Mesodermal cell (in vitro differentiated cells): Measurements from ENCODE around the gene MYO16.

ENCODE experiments used
- H3K27ac ChIP-seq: 2 replicates; pipeline ENCODE4 v1.7.0; 2013; ENCODE audit warnings: mild to moderate bottlenecking, low read depth, low read length, moderate library complexity; ENCODE audit not compliant: severe bottlenecking
- H3K36me3 ChIP-seq: 2 replicates; pipeline ENCODE4 v1.7.1; 2013; ENCODE audit warnings: mild to moderate bottlenecking, low read length, moderate library complexity; ENCODE audit not compliant: control insufficient read depth, insufficient read depth
- H3K4me1 ChIP-seq: one replicate; pipeline ENCODE4 v1.7.1; 2013; ENCODE audit warnings: mild to moderate bottlenecking, low read length; ENCODE audit not compliant: insufficient read depth, control insufficient read depth, poor library complexity, severe bottlenecking
- H3K4me3 ChIP-seq: 2 replicates; pipeline ENCODE4 v1.7.0; 2013; ENCODE audit warnings: low read length, control low read depth, mild to moderate bottlenecking; ENCODE audit not compliant: insufficient read depth, poor library complexity, severe bottlenecking; ENCODE audit errors: extremely low read depth
- H3K9me3 ChIP-seq: 2 replicates; pipeline ENCODE4 v1.7.1; 2013; ENCODE audit warnings: mild to moderate bottlenecking, low read length, moderate library complexity; ENCODE audit not compliant: control insufficient read depth
- WGBS, 2 experiments: methylation state at CpG; one replicate each; pipeline ENCODE4 v1.1.5; 2013; ENCODE audit warnings: missing lambda C conversion rate in 2 of 2; ENCODE audit not compliant: insufficient coverage in 2 of 2; 5-methylcytosine and 5-hydroxymethylcytosine counted together

The MYO16 gene

DNA sequence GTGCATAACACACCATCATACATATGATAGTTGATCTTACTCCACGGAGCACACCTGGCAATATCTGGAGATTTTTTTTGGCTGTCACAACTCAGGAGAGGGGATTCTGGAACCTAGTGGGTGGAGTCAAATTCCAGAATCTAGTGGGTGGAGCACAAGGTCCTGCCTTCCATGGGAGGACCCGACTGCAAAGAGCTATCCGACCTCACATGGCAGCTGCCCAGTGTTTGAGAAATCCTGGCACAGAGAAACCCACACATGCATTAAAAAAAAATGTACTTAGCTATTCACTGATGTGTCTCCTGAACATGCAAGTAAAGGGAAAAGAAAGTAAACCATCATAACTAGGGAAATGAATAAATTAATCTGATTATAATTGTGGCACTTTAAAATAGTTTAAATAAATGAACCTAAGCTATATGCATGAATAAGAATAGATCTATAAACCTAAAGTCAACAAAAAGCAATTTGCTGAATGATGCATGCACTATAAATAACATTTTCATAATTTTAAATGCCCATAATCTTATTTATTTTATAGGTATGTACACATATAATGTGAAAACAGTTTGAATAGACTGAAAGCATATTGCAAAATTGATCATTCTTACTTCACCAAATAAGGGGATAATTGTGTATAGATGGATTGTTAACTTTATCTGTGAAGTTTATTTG, 300.3 kb downstream of the MYO16 start:
- H3K4me3 ChIP-seq, result no peak overlapping the region
- H3K27ac ChIP-seq, result no peak overlapping the region
- no peaks in the 10 kb centered on the region for H3K9me3 ChIP-seq
- no peaks in the 10 kb centered on the region for H3K4me1 ChIP-seq
- 82% methylated on average over 2 of the region's 3 CpGs; no CpG with 5 or more reads in 1 of the 2 experiments for WGBS, 2 experiments
- no peaks in the 10 kb centered on the region for H3K36me3 ChIP-seq

DNA sequence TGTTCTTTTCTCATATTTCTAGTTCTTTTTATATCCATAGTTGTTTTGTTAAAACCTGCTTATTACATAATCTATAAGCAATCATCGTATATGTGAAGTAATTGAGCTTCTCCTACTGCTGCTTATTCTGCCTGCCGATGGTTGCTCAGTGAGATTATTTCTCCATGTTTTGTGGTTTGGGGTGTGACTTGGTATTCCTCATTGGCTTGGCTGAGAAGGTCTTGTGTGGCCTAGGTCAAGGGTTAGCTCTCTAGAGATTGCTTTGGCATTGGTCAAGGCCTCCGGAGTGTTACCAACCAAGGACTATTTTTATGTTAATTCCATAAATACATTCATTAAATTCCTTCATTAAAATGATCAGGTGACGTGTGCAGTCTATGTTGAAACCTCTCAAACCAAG, 302.8 kb downstream of the MYO16 start:
- Histone ChIP-seq H3K9me3 (no peaks in the 10 kb centered on the region), H3K4me1 (no peaks in the 10 kb centered on the region), H3K4me3 (no peak overlapping the region), H3K27ac (no peak overlapping the region), H3K36me3 (no peaks in the 10 kb centered on the region)
- 85 to 100% methylated on average over 1 to 2 of the region's 4 CpGs for WGBS, 2 experiments

DNA sequence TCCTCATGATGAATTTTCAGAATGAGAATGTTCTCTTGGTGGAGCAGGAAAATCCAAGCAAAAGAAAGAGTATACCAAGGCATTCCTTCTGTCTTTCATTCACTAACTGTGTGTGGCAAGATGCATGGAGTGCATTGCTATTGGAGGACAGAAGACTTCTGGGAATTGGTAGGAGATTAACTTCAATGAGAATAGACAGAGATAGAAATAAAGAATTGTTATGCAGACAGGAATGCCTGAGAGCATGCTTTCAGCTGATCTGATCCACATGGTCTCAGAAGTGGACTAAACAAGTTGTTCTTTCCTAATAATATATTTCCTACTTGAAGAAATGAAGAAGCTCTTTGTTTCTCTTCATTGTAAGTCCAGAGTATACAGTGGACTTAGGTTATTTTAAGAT, 303.6 kb downstream of the MYO16 start:
- no peaks in the 10 kb centered on the region for H3K36me3 ChIP-seq
- H3K4me1 ChIP-seq, result no peaks in the 10 kb centered on the region
- no peak overlapping the region for H3K4me3 ChIP-seq
- no peak overlapping the region for H3K27ac ChIP-seq
- no peaks in the 10 kb centered on the region for H3K9me3 ChIP-seq

DNA sequence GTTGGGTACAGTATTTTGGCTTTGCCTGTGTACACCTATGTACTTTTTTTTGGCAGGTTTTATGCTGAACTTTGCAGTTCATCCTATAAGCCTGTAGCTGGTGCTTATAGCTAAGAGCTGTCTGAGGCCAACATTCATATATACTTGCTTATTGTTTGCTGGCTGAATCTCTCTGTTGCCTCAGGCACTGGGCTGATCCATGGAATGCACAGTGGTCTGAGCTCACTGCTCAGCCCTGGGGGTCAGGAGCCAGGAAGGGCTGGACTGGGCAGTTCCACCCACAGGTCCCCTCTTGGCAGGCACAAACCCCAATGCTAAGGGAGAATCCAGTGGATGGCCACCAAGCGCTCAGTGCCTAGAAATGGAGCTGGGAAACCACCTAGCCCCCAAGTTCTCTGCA, 308.7 kb downstream of the MYO16 start:
- no peaks in the 10 kb centered on the region for H3K4me1 ChIP-seq
- no peaks in the 10 kb centered on the region for H3K36me3 ChIP-seq
- no peak overlapping the region for H3K27ac ChIP-seq
- WGBS, 2 experiments, result 100% methylated on average over 1 of the region's 1 CpG; no CpG with 5 or more reads in 1 of the 2 experiments
- H3K4me3 ChIP-seq, result no peak overlapping the region
- H3K9me3 ChIP-seq, result no peaks in the 10 kb centered on the region

DNA sequence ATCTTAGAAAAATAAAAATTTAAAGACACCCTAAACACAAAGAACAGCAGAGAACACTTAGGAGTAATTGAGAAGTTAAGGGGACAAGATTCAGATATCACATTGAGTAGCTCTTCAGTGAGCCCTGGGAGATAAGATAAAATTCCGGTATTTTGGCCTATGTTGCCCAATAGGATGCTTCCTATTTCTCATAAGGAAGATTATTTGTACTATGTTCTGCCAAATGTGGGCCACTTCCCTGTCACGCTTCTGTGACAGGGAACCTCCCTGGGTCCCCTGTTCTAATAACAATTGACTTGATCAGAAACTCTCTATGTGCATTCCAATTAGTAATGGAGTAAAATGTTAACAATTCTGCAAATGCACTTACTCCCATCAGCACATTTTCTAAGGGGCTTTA, 310.7 kb downstream of the MYO16 start:
- Histone ChIP-seq H3K4me3 (no peak overlapping the region), H3K9me3 (no peaks in the 10 kb centered on the region), H3K4me1 (no peaks in the 10 kb centered on the region), H3K36me3 (no peaks in the 10 kb centered on the region), H3K27ac (no peak overlapping the region)
- 75 to 80% methylated on average over 1 to 2 of the region's 2 CpGs for WGBS, 2 experiments

DNA sequence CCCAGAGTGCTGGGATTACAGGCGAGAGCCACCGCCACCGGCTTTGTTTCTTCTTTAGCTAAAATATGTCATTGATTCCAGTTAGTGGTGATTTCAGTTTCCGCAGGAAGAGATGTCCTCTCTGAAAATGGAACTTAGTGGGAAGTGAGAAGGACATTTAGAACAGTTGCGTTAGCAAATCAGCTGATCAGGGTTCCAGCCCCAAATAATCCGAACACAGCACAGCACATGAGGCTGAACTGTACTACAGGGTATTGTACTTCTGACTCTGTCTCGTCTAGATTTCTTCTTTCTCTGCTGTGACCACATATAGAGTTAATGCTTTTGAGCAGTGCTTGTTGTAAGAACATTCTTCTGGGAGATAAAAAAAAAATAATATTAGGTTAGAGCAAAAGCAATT, 314.4 kb downstream of the MYO16 start:
- no peaks in the 10 kb centered on the region for H3K9me3 ChIP-seq
- H3K36me3 ChIP-seq, result no peaks in the 10 kb centered on the region
- H3K27ac ChIP-seq, result no peak overlapping the region
- H3K4me3 ChIP-seq, result no peak overlapping the region
- 90 to 100% methylated on average over 2 to 7 of the region's 7 CpGs for WGBS, 2 experiments
- H3K4me1 ChIP-seq, result no peaks in the 10 kb centered on the region

DNA sequence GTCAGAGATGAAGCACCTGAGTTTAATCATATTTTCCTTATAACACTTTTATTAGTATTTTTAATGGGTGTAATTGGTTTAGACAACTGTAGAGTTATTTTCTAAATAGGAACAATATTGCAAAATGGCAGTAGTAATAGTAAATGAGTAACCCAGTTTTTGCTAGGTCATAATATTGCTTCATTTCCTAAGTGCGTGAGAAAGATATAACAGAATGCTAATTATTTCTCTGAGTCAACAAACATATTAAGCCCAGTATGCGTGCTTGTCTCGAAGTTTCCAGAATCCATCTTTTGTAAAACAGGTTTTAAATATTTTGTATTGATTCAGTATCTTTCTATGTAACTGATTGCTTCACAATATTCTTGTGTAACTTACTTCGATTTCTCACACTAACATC, 315.3 kb downstream of the MYO16 start:
- Histone ChIP-seq H3K4me3 (no peak overlapping the region), H3K9me3 (no peaks in the 10 kb centered on the region), H3K36me3 (no peaks in the 10 kb centered on the region), H3K4me1 (no peaks in the 10 kb centered on the region), H3K27ac (no peak overlapping the region)
- WGBS, 2 experiments, result no CpG with 5 or more reads among the region's 4 CpGs

DNA sequence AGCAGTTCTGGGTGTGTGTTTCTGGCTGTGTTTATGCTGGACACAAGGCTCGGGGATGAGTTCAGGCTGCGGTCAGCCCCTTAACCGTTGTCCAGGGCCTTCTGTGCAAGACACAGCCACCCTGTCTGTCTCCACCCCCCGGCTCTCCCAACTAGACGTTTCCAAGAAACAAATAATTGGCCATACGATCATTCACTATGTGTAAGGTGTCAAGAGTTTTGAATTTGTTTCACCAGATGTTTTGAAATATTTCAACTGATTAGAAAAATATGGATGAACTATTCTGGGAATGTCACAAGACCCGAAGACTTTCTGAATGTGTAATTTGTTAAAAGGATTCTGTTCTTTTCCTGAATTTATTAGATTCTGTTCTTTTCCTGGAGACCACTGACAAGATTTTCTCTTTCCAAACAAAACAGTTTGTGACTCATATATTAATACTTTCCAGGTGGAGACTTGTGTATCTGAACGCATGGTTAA, 318.2 kb downstream of the MYO16 start:
- no peak overlapping the region for H3K27ac ChIP-seq
- 86 to 96% methylated on average over 3 to 4 of the region's 8 CpGs for WGBS, 2 experiments
- H3K9me3 ChIP-seq, result no peaks in the 10 kb centered on the region
- no peaks in the 10 kb centered on the region for H3K4me1 ChIP-seq
- H3K4me3 ChIP-seq, result no peak overlapping the region
- no peaks in the 10 kb centered on the region for H3K36me3 ChIP-seq

DNA sequence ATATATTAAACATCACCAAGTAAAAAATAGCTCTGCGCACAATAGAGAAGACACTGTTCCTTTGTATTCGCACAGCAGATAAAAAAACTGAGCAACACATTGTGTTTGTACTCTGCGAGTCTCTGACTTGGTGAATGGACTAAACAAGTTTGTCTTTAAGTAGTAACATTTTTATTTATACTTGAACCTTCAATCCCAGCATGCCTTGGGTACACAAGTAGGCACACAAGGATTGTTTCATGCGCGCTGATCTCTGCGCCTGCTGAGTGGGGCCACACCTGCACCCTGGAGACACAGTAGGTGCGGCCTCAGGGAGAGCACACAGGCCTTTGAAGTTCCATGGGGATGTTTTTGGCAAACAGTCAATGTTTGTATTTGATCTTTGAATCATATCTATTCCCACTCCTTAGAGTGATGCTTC, 318.9 kb downstream of the MYO16 start:
- no peak overlapping the region for H3K27ac ChIP-seq
- no peaks in the 10 kb centered on the region for H3K4me1 ChIP-seq
- no peaks in the 10 kb centered on the region for H3K36me3 ChIP-seq
- no peak overlapping the region for H3K4me3 ChIP-seq
- WGBS, 2 experiments, result 95 to 100% methylated on average over 4 to 6 of the region's 7 CpGs
- no peaks in the 10 kb centered on the region for H3K9me3 ChIP-seq

DNA sequence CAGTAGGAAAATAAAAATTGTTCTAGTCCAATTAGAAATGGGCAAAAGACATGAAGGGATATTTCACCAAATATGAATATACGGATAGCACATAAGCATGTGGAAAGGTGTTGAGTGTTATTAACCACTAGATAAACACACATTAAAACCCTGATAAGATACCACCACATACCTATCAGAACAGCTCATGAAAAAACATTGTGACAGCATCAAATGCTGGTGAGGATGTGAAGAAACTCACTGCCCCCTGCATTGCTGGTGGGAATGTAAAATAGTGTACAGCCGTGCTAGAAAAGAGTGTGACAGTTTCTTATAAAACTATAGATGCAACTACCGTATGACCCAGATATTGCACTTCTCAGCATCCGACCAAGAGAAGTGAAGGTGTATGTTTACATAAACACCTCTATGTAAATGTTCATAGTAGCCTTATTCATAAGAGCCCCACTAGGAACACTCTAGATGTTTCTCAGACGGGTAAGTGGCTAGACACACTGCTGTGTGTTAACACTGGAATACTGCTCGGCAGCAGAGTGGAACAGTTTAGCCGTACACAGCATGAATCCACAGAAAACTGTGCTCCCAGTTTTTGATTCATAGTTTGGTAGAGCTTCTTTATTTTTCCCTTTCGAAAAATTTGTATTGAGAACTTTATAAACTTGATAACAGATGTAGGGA, 321.1 kb downstream of the MYO16 start:
- no peaks in the 10 kb centered on the region for H3K4me1 ChIP-seq
- no peaks in the 10 kb centered on the region for H3K9me3 ChIP-seq
- no peak overlapping the region for H3K4me3 ChIP-seq
- H3K27ac ChIP-seq, result no peak overlapping the region
- no peaks in the 10 kb centered on the region for H3K36me3 ChIP-seq
- WGBS, 2 experiments, result 92 to 97% methylated on average over 3 of the region's 8 CpGs

DNA sequence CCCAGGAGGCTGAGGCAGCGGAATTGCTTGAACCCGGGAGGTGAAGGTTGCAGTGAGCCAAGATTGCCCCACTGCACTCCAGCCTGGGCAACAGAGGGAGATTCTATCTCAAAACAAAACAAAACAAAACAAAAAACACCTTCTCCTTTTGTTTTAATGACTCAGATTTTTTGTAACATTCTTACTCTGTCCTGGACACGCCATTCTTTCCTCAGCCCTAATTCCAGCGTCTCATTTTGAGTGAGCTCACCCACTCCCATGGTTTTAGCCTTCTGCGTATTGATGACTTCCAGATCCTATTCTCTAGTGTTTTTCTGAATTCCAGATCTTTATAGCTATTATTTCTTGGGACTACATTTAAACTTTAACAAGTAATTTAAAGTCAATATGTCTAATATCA, 326.3 kb downstream of the MYO16 start:
- H3K9me3 ChIP-seq, result no peaks in the 10 kb centered on the region
- no peak overlapping the region for H3K27ac ChIP-seq
- 94 to 100% methylated on average over 4 to 5 of the region's 5 CpGs for WGBS, 2 experiments
- H3K4me3 ChIP-seq, result no peak overlapping the region
- H3K4me1 ChIP-seq, result no peaks in the 10 kb centered on the region
- no peaks in the 10 kb centered on the region for H3K36me3 ChIP-seq
